ENCODE data around the gene AOAH.

AOAH gene

DNA sequence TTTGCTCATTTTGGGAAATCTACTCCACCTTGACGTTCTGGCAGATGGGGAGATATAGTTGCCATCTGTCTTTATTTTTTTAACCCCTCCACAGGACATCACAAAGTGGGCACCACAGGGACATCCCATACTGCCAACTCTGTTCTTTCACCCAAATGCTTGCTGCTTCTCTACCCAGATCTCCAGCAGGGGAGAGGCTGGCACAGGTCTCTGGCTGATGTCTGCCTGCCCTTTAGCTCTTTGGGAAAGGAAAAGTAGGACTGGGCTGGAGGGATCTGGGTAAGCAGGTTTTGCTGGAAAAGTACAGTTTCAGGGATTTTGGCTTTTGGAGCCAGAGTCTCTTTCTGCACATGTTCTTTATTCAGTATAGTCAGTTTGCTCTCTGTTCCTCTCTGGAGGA is 178.0 kb downstream of the AOAH start:
- DNase-seq (ENCODE audit: low read depth in 2 of 2), result no peak

GRCh38 chr7:36545291-36545690 is 179.0 kb downstream of the AOAH start:
- DNase-seq (ENCODE audit: low read depth in 2 of 2), result no peak

DNA sequence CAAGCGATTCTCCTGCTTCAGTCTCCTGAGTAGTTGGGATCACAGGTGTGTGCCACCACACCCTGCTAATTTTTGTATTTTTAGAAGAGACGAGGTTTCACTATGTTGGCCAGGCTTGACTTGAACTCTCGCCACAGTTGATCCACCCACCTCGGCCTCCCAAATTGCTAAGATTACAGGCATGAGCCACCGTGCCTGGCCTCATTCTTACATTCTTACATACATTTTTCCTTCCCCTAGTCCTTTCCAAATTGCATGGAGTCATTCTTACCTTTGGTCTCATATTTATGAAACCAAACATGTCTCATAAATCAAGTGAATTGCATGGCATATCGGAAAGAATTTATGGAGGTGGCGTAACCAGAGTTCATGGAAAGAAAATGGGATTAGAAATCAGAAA is 186.2 kb downstream of the AOAH start:
- no peak for DNase-seq (ENCODE audit: low read depth in 2 of 2)

DNA sequence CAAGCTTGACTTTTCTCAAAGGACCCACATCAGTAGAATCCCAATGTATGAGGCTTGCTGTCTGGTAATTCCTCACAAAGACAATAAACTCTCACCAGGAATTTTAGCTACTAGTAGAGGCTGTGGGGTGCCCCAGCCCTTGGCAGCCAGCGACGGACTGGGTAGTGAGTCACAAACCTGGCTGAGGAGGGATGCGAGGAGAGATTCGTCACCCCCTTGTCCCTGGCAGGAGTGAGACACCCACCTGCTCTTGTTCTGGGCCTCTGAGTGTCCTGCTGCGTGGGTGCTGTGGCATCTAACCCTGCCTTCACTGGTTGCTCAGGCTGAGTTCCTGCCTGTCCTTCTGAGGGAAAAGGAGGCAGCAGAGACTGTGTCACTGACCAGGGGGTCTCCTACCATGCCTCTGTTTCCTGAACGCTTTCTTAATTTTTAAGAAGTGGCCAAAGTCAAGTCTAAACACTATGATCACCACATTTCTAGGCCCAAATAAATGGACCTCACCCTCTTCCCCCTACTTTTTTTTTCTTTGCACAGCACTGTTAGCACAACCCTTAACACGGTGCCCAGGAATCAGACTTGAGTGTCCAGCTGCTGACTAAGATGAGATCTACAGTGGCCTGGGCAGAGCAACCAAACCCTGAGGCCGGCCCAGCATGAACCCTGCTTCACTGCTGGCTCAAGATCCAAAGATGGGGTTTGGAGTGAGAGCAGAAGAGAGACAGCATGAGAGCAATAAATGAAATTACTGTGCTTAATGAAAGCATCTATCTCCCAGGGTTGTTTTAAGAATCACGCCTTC is 188.2 kb downstream of the AOAH start:
- no peak for DNase-seq (ENCODE audit: low read depth in 2 of 2)

- DNase-seq (ENCODE audit: low read depth in 2 of 2), result no peak
These were observed 190.6 kb downstream of the AOAH start for GRCh38 chr7:36533717-36534116.

- DNase-seq (ENCODE audit: low read depth in 2 of 2), result no peak
These were observed 191.3 kb downstream of the AOAH start for GRCh38 chr7:36532981-36533499.

GRCh38 chr7:36531951-36532350 is 192.3 kb downstream of the AOAH start:
- no peak for DNase-seq (ENCODE audit: low read depth in 2 of 2)

GRCh38 chr7:36530456-36530855 is 193.8 kb downstream of the AOAH start:
- no peak for DNase-seq (ENCODE audit: low read depth in 2 of 2)

DNA sequence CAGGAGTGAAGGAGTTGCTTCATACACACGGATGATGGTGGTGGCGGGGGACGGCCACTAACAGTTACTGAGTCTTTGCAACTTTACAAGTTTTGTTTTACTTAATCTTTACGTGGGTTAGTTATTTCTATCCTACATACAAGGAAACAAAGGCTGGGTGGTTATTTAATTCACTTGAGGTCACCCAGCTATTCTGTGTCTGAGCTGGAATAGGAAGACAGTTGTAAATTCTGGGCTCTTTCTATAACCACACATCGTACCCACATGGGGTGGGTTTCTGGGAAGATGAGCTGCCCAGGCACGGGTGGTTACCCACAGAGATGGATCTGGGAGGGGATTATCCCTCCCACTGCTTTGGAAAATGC is 196.8 kb downstream of the AOAH start:
- no peak for DNase-seq (ENCODE audit: low read depth in 2 of 2)

DNA sequence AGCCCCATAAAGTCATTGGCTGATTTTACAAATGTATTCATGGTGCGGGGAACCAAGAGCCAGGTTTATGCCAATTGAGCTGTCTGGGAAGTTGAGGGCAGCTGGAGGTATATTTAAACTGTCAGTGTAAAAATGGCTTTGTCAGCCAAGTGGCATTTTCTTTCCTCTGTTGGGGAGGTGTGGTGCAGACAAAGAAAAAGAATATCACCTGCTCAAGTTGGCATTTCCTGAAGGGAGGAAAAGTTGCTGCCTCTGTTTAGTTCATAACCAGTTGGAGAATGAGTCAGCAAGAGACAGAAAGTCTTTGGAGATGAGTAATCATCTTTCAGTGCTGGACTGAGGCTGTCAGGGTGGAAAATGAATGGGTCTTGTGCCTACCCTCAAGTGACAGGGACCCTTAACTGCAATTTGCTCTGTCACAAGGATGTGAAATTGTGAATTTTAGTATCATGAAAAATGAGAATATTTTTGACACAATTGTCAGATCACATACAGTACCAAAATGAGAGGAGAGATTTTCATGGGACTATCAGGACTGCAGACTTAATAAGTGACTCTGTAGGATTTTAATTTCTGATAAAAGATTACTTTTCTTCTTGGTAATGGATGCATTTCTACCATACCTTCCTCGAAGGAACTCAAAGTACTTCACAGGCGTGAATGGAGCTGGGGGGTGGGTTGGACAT is 197.3 kb downstream of the AOAH start:
- DNase-seq (ENCODE audit: low read depth in 2 of 2), result no peak

DNA sequence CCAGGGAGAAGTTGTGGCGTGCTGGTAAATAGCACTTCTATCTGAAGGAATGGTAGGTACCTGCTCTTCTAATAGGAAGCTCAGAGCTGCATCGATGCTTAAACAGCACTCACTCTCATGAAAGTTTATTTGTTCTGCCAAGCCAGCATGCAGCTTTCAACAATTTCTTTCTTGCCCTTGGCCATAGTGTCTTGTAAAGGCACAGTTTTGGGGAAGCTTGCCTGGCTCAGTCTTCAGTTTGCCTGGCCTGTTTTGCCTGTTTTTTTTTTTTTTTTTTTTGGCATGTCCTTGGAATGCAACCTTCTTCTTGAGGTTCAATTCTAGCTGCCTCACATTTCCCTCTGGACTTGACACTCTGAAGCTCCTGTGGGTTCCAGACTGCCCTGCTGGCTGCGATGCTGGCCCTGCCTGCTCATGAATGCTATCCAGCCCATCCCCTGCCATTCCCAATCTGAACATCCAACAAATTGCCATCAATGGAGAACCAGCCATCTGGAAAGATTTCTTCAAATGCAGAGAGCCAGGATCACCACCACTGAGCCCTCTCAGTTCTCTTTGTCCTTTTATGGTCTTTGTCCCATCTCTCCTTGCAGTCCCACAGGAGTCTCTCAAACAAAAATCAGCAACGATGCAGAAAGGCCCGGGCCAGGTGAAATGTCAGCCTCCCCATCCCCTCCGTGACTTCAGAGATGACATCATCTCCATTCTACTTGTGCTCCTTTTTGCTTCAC is 200.8 kb downstream of the AOAH start:
- no peak for DNase-seq (ENCODE audit: low read depth in 2 of 2)

- DNase-seq (ENCODE audit: low read depth in 2 of 2), result no peak
These were observed 201.8 kb downstream of the AOAH start for GRCh38 chr7:36522453-36523007.

DNA sequence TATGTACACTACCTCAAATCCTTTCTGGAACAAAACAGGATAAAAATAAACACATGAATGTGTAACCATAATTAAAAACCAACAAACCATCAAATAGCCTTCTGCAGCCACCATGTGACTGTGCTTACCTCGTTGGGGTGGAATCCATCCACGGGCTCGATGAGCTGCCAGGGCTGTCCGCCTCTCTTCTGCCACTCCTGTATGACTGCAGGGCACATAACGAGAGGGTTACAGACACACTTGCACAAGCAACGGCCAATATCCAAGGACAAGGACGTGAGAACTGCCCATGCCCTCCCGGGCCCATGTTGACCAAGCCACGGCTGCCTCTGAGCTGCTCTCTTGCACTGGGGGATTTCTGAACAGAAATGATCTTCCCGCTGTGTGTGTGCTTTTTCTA is 202.4 kb downstream of the AOAH start:
- DNase-seq (ENCODE audit: low read depth in 2 of 2), result no peak

GRCh38 chr7:36521133-36521532 is 203.2 kb downstream of the AOAH start:
- no peak for DNase-seq (ENCODE audit: low read depth in 2 of 2)

DNA sequence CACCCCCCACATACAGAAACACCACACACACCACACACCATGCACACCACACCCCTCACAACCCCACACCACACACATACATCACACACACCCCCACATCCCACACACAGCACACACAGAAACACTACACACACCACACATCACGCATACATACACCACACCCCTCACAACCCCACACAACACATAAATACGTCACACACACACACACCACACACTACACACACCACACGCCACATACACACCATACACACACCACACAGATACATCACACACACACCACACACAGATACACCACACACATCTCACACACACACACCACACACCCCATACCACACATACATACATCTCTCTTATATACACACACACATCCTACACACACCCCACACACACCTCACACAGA is 208.4 kb downstream of the AOAH start:
- DNase-seq (ENCODE audit: low read depth in 2 of 2), result no peak

DNA sequence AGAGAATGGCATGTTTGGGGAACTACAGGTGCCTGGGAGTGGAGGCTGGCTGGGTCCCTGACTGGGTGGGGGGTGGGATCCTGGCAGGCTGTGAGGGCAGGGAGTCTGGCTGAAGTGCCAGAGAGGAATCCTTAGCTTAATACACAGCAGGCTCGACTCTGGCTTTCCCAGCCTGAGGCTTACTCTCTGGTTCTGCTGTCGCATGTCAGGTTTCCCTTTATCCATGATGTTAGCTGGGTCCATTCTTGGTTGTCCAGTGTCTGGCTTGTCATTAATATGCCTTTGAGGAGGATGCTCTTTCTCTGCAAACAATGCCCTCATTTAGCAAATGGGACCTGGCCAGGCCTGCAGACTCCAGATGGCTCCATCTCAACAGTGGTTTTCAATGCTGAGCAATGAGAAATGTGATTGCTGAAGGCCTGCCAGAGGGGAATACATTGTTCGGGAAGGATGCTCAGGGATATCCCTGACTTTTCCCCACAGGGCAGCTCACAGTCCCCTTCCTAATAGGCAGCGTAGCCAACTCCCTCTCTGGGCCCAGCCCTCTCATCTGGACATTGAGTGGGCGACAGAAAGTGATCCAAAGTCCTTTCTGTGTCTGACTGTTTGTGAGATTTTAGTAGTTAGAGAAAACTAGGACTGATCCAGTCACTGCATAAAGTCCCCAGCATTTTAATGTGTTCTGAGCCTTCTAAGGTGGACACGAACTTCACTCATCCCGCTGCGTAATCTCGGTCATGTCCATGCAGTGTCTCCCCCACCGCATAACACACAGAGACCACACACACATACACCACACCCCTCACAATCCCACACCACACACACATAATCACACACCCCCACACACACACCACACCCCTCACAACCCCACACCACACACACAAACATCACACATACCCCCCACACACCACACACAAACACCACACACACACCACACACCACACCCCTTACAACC is 209.7 kb downstream of the AOAH start:
- DNase-seq (ENCODE audit: low read depth in 2 of 2), result no peak

GRCh38 chr7:36513393-36513792 is 210.9 kb downstream of the AOAH start:
- no peak for DNase-seq (ENCODE audit: low read depth in 2 of 2)

DNA sequence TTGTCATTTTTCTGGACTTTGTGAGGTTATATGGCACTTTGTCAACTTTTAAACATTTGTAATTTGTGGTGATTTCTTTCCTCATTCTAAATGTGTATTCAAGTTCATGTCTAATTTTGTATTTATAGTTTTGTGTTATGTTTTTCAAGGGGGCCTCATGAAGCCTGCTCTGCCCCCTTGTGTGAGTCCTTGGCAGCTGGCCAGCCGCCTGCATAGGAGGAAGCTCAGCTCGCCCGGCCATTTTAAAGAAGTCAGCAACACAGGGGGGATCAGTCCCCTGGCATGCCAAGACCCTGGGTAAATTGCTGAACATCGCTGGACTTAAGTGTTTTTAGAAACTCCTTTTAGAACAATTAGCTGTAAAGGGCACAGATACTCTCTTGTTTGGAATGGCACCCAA is 211.7 kb downstream of the AOAH start:
- DNase-seq (ENCODE audit: low read depth in 2 of 2), result no peak

DNA sequence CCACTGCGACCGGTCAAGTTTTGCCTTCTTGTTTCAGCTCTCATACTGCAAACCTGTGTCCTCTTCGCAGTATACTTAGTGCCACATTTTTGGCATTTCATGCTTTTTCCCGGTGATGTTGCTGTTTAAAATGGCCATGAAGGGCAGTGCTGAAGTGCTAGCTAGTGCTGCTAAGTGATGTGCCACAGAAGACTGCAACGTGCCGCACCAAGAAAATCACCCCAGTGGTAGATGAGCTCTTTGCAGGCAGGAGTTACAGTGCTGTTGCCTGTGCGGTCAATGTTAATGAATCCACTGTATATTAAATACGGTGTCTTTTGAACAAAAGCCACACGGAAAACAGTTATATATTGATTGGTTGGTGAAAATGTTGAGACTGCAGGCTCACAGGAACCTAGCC is 214.3 kb downstream of the AOAH start:
- no peak for DNase-seq (ENCODE audit: low read depth in 2 of 2)

- DNase-seq (ENCODE audit: low read depth in 2 of 2), result no peak
These were observed 216.5 kb downstream of the AOAH start for GRCh38 chr7:36507475-36508440.
